HepG2 (cell line): Measurements from ENCODE around the gene ABCG1. TPM values are rescaled to one million over a fixed set of nuclear protein-coding genes. Genes with fewer than 3 reads are reported as not detected.

ENCODE experiments used
- ATAC-seq: fragments of 200-7000 bp; cut with Tn5 transposase; 3 replicates; pipeline ENCODE4 v1.9.1; 2020; ENCODE audit warnings: mild to moderate bottlenecking, moderate library complexity
- BruUV-seq: library from RNA; stranded (reverse); fragments of 400-500 nt; replicated peaks from 2 replicates; lab custom pipeline; 2021; lab: Mats Ljungman, UMichigan
- CTCF ChIA-PET: fragments of 300-600 bp; formaldehyde crosslinking; extraction: SDS; loops from one replicate; lab custom pipeline; 2021; ENCODE audit warnings: low total read pairs, inconsistent platforms, low intra/inter-chr PET ratio; lab: Yijun Ruan, JAX
- POLR2A ChIA-PET: fragments of 350-600 bp; sonication (Branson Sonifier 250); formaldehyde crosslinking; loops from one replicate; lab custom pipeline; 2020; ENCODE audit warnings: antibody characterized with exemption, inconsistent platforms; lab: Yijun Ruan, JAX
- DNase-seq: peaks from one replicate; pipeline ENCODE4 v3.0.0-alpha.2; 2015; ENCODE audit warnings: low spot score
- FAIRE-seq: peaks from 3 replicates; lab custom pipeline; 2011; peaks lifted over from hg19 to GRCh38; lab: Jason Lieb, UNC
- H2AFZ ChIP-seq: one replicate; pipeline ENCODE4 v1.6.1; 2011; ENCODE audit warnings: low read length, inconsistent platforms
- H3K27ac ChIP-seq: fragments of 300-600 bp; 3 replicates; pipeline ENCODE4 v1.8.0; 2011; ENCODE audit warnings: mixed run types, mild to moderate bottlenecking, mixed read lengths, low read length, inconsistent platforms; ENCODE audit not compliant: insufficient read depth; ENCODE audit errors: extremely low read length
- H3K27me3 ChIP-seq, 2 experiments: fragments of 200-600 bp in 1 of 2; 2 replicates in 1 of 2; 3 replicates in 1 of 2; pipeline versions ENCODE4 v1.6.0 to v1.8.0; 2011; ENCODE audit warnings: low read length in 2 of 2, mild to moderate bottlenecking in 2 of 2, moderate library complexity in 2 of 2, inconsistent platforms in 1 of 2; ENCODE audit not compliant: insufficient read depth in 2 of 2, control insufficient read depth in 1 of 2
- H3K36me3 ChIP-seq, 2 experiments: fragments of 200-600 bp in 1 of 2; replicated peaks in 1 of 2; 2 replicates in 1 of 2; 3 replicates in 1 of 2; pipeline versions ENCODE4 v1.5.1 to v1.8.0; 2011; ENCODE audit warnings: low read length in 2 of 2, inconsistent platforms in 1 of 2; ENCODE audit not compliant: insufficient read depth in 2 of 2, control insufficient read depth in 1 of 2
- H3K4me1 ChIP-seq: 2 replicates; pipeline ENCODE4 v1.5.1; 2012; ENCODE audit warnings: low read length, inconsistent platforms; ENCODE audit not compliant: insufficient read depth
- H3K4me2 ChIP-seq: 2 replicates; pipeline ENCODE4 v1.6.0; 2011; ENCODE audit warnings: low read depth, low read length, inconsistent platforms
- H3K4me3 ChIP-seq, 3 experiments: fragments of 200-600 bp in 1 of 3; sonication (generic), shearing (Covaris generic) in 1 of 3; replicated peaks in 1 of 3; 2 replicates each; pipeline ENCODE4 v1.5.1; 2011 to 2016; ENCODE audit warnings: low read length in 3 of 3, inconsistent platforms in 2 of 3, low read depth in 2 of 3, mild to moderate bottlenecking in 2 of 3, control low read depth in 1 of 3, mixed read lengths in 1 of 3; ENCODE audit not compliant: insufficient read depth in 1 of 3
- H3K79me2 ChIP-seq: one replicate; pipeline ENCODE4 v1.6.1; 2011; ENCODE audit warnings: low read length, inconsistent platforms; ENCODE audit not compliant: insufficient read depth
- H3K9ac ChIP-seq: 2 replicates; pipeline ENCODE4 v1.6.0; 2011; ENCODE audit warnings: mild to moderate bottlenecking, low read depth, low read length, inconsistent platforms; ENCODE audit not compliant: insufficient read depth
- H3K9me3 ChIP-seq: 2 replicates; pipeline ENCODE4 v1.5.1; 2012; ENCODE audit warnings: mild to moderate bottlenecking, low read length
- H4K20me1 ChIP-seq: 2 replicates; pipeline ENCODE4 v1.6.0; 2011; ENCODE audit warnings: inconsistent platforms, mild to moderate bottlenecking, low read length, moderate library complexity; ENCODE audit not compliant: insufficient read depth
- AHDC1 ChIP-seq: sonication (generic); formaldehyde crosslinking; IDR thresholded peaks from 2 replicates; pipeline ENCODE4 v1.5.1; 2020; ENCODE audit warnings: mild to moderate bottlenecking, missing genetic modification reagents, borderline replicate concordance
- EZH2 ChIP-seq: conservative IDR thresholded peaks from 2 replicates; pipeline ENCODE4 v1.6.1; 2012; ENCODE audit warnings: mild to moderate bottlenecking, low read depth, low read length, moderate library complexity
- KLF15 ChIP-seq: sonication (generic); formaldehyde crosslinking; IDR thresholded peaks from 2 replicates; pipeline ENCODE4 v1.8.1; 2023; ENCODE audit warnings: borderline replicate concordance, mild to moderate bottlenecking, inconsistent platforms, missing genetic modification reagents, mixed read lengths
- NR2C2 ChIP-seq: sonication (generic); formaldehyde crosslinking; IDR thresholded peaks from 2 replicates; pipeline ENCODE4 v1.4.0; 2020; ENCODE audit warnings: missing genetic modification reagents, mild to moderate bottlenecking, moderate library complexity, borderline replicate concordance
- RAD21 ChIP-seq: fragments of 450-650 bp; formaldehyde crosslinking; IDR thresholded peaks from 2 replicates; pipeline ENCODE4 v1.5.0; 2020; ENCODE audit warnings: mild to moderate bottlenecking
- SALL2 ChIP-seq: sonication (generic); formaldehyde crosslinking; IDR thresholded peaks from 2 replicates; pipeline ENCODE4 v1.8.1; 2023; ENCODE audit warnings: mild to moderate bottlenecking, missing genetic modification reagents, inconsistent platforms
- SMAD3 ChIP-seq: sonication (generic); formaldehyde crosslinking; IDR thresholded peaks from 2 replicates; pipeline ENCODE4 v1.4.0; 2020; ENCODE audit warnings: missing genetic modification reagents
- SYNCRIP ChIP-seq: fragments of 200-400 bp; formaldehyde crosslinking; IDR thresholded peaks from 2 replicates; pipeline ENCODE4 v1.6.1; 2018; ENCODE audit warnings: mild to moderate bottlenecking, low read depth, low read length; ENCODE audit not compliant: insufficient read depth
- ZNF562 ChIP-seq: sonication (generic); formaldehyde crosslinking; IDR thresholded peaks from 2 replicates; pipeline ENCODE4 v1.8.0; 2022; ENCODE audit warnings: missing genetic modification reagents, borderline replicate concordance
- ZSCAN12 ChIP-seq: sonication (generic); formaldehyde crosslinking; IDR thresholded peaks from 2 replicates; pipeline ENCODE4 v1.9.0; 2021; ENCODE audit warnings: mild to moderate bottlenecking, missing genetic modification reagents
- WGBS: methylation state at CpG from one replicate; pipeline ENCODE4 v1.1.6; 2017; ENCODE audit warnings: low lambda C conversion rate; 5-methylcytosine and 5-hydroxymethylcytosine counted together
- in situ Hi-C: cut with HindIII; loops from 2 replicates; pipeline ENCODE4 v1.10.0; 2017; ENCODE audit warnings: low pct_unique_long_range_greater_than_20kb; ENCODE audit not compliant: extremely low pct_ligation_motif_present
- intact Hi-C: fragments of 100-400 bp; cut with micrococcal nuclease; formaldehyde crosslinking; loops from one replicate; pipeline ENCODE4 v1.10.0; 2022; ENCODE audit not compliant: unreplicated experiment
- polyA plus RNA-seq, 8 experiments: library from polyadenylated mRNA; depleted of rRNA in 3 of 8; stranded (reverse) in 7 of 8; unstranded in 1 of 8; fragments of >200 nt; fragmentation: Illumina TruSeq in 4 of 8; extraction: Trizol in 4 of 8; gene quantifications; 2 replicates each; pipeline versions ENCODE4 v1.2.1 to v1.2.3, GENCODE V29; 2011 to 2016; ENCODE audit warnings: low read depth in 4 of 8, missing spikeins in 1 of 8, mixed read lengths in 1 of 8; ENCODE audit not compliant: insufficient read depth in 1 of 8
- total RNA-seq, 5 experiments: library from RNA; depleted of rRNA; stranded (reverse); fragments of >200 nt; fragmentation: Illumina TruSeq; extraction: Trizol; gene quantifications; 2 replicates each; pipeline ENCODE4 v1.2.3, GENCODE V29; 2016; ENCODE audit warnings: low read depth in 1 of 5
- TF ChIP-seq, protein P1 (sequence below): sonication (generic); formaldehyde crosslinking; IDR thresholded peaks from 2 replicates; pipeline ENCODE4 v1.4.0; 2020; ENCODE audit warnings: missing genetic modification reagents
- TF ChIP-seq, protein P2 (sequence below): sonication (generic); formaldehyde crosslinking; IDR thresholded peaks from 2 replicates; pipeline ENCODE4 v1.4.0; 2020; ENCODE audit warnings: missing genetic modification reagents; ENCODE audit errors: not compliant biosample characterization

The ABCG1 gene
- total and polyA plus RNA-seq, 2 of the 13 experiments (the other 11 are each of a cell fraction or from before 2014, with no cell fraction given) = 0.04 TPM; not detected in 1

- Histone ChIP-seq H4K20me1 (no peaks in the 10 kb centered on the region), H3K36me3 (no peaks in the 10 kb centered on the region), H2AFZ (no peak overlapping the region), H3K4me1 (peaks cover 35% of the 10 kb centered on the region), H3K27me3 (peaks cover 0 to 69% of the 10 kb centered on the region in 2 experiments; a peak in 4 of 5 replicates), H3K9me3 (no peaks in the 10 kb centered on the region), H3K79me2 (no peaks in the 10 kb centered on the region), H3K4me2 (peak overlapping the region; percentile 73), H3K27ac (no peak overlapping the region), H3K4me3 (peak overlapping the region in 1 of 3 experiments; percentile 62; a peak in 1 of 6 replicates), H3K9ac (no peak overlapping the region)
- CTCF ChIA-PET = no interaction called here
- peak; percentile 16; the same call in 2 of the 3 replicates for ATAC-seq
- 56% methylated on average over 5 of the region's 8 CpGs for WGBS
- FAIRE-seq = no peak
- POLR2A ChIA-PET = no interaction called here
- no peak for DNase-seq
- intact Hi-C loops = no loop called here
- no peak for TF ChIP-seq AHDC1 (CRISPR knock-in tag)
- no peak for TF ChIP-seq SYNCRIP
- TF ChIP-seq, protein P1, sequence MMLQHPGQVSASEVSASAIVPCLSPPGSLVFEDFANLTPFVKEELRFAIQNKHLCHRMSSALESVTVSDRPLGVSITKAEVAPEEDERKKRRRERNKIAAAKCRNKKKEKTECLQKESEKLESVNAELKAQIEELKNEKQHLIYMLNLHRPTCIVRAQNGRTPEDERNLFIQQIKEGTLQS (CRISPR knock-in tag) = no peak
- TF ChIP-seq RAD21 (CRISPR knock-in tag) = no peak
- TF ChIP-seq ZNF562 = no peak
- no peak for TF ChIP-seq KLF15 (CRISPR knock-in tag)
- no peak for TF ChIP-seq SALL2 (CRISPR knock-in tag)
- TF ChIP-seq SMAD3 (CRISPR knock-in tag) = no peak
- no peak for TF ChIP-seq EZH2
- TF ChIP-seq, protein P2, sequence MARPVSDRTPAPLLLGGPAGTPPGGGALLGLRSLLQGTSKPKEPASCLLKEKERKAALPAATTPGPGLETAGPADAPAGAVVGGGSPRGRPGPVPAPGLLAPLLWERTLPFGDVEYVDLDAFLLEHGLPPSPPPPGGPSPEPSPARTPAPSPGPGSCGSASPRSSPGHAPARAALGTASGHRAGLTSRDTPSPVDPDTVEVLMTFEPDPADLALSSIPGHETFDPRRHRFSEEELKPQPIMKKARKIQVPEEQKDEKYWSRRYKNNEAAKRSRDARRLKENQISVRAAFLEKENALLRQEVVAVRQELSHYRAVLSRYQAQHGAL (CRISPR knock-in tag) = no peak
- TF ChIP-seq ZSCAN12 = no peak
- TF ChIP-seq NR2C2 (CRISPR knock-in tag) = no peak
- in situ Hi-C loops = no loop called here
- no TSS peak for BruUV-seq
Measured at GRCh38 chr21:42234041-42234440, 15.1 kb downstream of the ABCG1 start.
